ENCODE results near the gene SLC22A17.

The SLC22A17 gene

DNA sequence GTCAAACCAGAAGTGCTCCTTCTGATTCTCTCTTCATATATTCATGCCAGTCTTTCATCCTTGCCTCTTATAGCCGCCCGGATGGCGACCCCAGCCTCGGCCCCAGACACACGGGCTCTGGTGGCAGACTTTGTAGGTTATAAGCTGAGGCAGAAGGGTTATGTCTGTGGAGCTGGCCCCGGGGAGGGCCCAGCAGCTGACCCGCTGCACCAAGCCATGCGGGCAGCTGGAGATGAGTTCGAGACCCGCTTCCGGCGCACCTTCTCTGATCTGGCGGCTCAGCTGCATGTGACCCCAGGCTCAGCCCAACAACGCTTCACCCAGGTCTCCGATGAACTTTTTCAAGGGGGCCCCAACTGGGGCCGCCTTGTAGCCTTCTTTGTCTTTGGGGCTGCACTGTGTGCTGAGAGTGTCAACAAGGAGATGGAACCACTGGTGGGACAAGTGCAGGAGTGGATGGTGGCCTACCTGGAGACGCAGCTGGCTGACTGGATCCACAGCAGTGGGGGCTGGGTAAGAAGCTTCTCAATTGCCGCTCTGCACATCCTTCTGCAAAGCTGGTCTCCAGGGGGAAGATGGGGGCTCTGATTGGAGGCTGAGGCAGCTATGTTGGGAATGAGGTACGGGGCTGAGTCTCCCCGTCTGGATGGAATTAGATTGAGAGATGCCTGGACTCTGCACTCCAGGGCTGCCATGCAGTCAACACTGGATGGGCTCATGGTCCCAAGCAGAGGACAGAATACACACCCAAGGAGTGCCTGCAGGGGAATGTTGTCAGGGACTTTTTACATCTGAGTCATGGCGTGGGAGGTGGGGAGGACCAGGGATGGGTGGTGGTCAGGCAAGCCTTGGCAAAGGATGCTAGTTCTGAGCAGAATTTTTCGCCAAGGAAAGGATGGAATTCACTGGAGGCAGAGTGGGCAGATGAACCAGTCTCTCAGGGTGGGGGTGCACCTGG is 44.7 kb downstream of the SLC22A17 start:
- no peak for DNase-seq (ENCODE audit: low read depth)

DNA sequence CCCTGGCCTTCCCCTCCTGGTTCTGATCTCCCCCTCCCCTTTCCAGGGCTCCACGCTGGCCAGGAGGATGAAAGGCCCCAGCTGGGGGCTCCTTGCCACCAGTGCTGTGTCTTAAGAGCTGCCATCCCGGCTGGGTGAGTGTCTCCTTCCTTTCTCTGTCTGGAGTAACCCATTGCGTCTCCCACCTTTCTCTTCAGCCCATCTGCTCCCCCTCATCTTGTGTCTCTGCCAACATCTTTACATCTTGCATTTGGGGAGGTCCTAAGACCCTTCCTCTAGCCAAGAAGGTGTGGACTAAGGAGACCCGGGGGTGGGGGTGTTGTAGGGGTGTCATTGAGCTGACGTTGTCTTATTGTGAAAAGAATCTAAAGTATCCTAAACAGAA is 45.5 kb downstream of the SLC22A17 start:
- no peak for DNase-seq (ENCODE audit: low read depth)

DNA sequence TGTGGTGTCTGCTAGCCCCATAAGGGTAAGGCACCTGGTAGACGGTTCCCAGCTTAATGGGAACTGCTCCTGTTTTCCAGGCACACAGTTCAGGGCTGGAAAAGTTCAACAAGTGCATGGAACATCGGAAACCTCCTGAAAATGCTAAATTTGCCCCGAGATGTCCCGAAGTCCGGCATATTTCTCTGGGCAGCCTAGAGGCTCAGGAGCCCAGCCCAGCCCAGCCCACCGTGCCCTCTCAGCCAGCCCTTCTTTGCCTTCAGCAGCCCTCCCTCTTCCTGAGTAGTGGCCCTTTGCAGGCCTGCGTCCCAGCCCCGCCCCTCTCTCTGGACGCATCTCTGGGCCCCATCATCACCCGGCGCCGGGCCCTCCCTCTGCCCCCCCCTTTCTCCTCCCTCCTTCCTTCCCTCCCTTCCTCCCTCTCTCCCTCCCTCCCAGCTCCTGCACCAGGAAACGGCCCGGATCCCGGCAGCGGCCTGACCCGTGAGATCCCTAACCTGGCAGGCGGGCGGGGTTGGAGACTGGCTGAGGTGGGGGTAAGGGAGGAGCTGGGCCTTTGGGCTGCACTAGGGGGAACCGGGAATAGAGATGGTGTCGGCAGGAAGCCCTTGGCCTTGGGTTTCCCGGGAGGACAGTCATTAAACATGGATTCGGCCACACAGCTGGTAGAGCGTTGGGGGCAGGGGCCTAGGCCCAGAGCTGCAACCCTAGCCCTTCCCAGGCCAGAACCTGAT is 46.1 kb downstream of the SLC22A17 start, which contains the start of gene BCL2L2:
Gene BCL2L2 (plus strand): TSS at position 422 of the 734 bp plus-strand sequence. CDS start 935 bp downstream, outside the sequence.
- no peak for DNase-seq (ENCODE audit: low read depth)

DNA sequence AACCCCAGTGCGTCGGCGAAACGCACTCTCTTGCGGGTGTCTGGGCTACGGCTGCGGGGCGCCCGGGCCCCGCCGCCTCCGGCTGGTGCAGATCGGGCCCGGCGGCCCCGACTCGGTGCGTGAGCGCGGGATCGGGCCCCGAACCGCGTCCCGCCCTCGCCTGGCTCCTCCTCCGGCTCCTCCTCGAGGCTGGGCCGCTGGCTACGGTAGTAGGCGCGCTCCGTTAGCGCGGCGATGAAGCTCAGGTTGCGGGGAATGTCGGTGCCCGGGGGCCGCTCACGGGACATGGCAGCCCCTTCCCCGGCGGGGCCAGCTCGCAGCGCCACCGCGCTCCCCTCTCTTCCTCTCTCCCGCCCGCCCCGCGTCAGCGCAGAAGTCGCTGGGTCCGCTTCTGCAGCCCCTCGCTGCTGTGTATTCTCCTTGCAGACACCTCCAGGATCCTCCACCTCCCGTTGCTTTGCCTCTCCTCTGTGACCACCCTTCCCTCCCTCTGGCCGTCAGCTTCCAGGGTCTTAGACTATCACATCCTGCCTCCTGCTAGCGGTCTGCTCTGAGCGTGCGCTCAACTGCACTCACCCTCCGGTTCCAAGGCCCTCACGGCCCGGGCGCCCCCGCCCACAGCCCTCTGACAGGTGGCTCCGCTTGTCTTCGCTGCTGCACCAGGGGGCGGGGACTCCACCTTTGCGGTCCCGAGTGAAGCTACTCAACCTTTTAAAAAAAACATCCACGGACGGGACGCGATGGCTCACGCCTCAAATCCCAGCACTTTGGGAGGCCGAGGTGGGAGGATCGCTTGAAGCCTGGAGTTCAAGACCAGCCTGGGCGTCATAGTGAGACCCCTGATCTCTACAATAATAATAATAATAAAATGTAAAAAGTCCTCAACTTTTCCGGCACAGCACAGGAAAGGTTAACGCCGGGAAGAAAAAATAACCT is 50.1 kb downstream of the SLC22A17 start, which contains the start of gene PPP1R3E:
Gene PPP1R3E (minus strand): TSS at position 570 of the 936 bp plus-strand sequence. CDS start 283 bp downstream, at position 287.
- DNase-seq (ENCODE audit: low read depth), result peak; percentile 80

DNA sequence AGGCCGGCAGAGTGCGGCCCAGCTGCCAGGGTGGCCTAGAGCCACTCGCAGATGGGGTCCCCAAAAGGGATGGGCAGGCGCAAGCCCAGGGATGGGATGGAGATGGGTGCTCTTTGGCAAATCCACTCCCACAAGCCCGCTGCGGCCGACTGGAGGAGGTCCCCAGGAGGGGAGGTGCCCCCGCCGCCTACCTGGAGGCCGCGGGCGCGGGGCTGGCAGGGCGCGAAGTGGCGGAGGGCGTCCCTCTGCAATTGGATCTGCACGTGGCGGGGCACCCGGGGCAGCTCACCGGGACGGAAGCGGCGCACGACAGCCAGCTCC is 50.8 kb downstream of the SLC22A17 start:
- no peak for DNase-seq (ENCODE audit: low read depth)

DNA sequence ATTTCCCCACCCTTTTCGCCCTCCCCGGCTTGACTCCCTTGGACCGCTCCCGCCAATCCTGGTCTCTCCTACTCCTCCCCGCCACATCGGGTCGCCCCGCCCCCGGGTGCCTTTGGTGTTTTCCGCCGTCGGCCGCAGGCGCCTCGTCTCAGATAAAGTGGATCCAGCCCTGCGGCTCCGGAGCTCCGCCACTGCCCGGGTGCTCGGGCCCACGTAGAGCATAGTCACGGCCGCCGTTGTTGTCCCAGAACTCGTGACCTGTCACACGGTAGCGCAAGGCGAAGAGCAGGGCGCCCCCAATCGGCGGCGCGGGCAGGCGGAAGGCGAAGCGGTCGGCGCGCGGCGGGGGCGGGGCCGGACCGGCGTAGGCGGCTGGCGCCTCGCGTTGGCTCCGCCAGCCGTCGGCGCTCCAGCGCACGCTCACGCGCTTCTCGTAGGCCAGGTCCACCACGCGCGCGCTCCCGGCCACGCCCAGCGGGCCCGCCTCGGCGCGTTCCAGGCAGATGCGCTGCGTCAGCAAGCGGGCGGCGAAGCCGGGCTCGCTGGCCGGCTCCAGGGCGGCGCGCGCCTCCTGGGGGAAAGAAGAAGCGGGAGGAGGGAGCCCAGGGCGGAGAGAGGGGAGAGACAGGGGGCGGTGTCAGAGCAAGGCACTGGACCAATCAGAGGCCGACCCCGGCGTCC is 51.3 kb downstream of the SLC22A17 start:
- peak; percentile 97 for DNase-seq (ENCODE audit: low read depth)

DNA sequence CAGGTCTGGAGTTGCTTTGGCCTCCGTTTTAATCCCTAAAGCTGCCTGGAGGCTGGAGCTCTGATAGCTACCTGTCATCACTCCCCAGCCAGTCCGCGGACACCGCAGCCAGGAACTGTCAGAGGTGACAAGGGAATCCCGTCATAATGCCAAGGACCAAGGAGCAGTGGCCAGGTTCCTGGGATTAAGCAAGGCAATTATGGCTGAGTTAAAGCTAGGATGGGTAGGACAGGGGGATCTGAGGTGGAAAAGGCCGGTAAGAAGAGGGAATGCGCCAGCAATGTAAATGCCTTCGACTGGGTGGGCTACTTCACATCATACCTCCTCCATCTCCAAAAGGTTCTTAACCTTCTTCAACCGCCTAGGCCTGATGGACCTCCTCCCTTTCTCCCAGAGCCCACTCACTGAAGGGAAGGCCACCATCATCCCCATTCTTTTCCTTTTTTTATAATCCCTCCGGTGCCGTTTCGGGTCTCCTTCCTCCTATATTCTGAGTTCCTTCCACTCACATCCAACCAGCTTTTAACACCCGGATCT is 51.9 kb downstream of the SLC22A17 start:
- no peak for DNase-seq (ENCODE audit: low read depth)

DNA sequence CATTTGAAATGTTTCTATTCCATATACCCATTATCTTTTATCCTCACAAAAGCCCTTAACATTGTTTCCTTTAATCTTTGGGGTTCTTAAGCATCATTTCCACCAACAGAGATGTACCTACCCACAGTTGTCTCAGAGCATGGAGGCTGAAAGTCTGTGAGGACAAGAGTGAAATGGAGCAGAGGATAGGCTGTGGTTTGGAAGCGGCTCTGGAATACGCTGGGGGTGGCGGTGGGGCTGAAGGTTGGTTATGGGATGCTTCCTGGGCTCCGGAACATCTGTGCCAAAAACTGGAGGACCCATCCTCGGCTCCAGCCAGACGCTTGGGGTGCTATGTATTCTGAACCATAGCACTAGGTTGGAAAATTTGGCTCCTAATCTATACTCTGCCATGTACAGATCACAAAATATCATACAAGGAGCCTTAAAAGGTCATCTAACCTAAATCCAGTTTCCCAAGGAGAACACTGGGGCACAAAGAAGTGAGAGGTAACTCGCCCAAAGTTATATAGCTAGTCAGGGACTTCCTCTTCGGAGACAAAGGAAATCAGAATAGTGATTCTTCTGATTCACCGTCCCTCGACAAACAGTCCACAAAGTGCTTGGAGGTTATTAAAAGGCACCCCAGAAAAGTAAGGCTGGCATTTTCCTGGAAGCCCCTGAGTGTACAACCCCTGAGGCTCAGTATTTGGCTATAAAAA is 52.6 kb downstream of the SLC22A17 start:
- DNase-seq (ENCODE audit: low read depth), result no peak

DNA sequence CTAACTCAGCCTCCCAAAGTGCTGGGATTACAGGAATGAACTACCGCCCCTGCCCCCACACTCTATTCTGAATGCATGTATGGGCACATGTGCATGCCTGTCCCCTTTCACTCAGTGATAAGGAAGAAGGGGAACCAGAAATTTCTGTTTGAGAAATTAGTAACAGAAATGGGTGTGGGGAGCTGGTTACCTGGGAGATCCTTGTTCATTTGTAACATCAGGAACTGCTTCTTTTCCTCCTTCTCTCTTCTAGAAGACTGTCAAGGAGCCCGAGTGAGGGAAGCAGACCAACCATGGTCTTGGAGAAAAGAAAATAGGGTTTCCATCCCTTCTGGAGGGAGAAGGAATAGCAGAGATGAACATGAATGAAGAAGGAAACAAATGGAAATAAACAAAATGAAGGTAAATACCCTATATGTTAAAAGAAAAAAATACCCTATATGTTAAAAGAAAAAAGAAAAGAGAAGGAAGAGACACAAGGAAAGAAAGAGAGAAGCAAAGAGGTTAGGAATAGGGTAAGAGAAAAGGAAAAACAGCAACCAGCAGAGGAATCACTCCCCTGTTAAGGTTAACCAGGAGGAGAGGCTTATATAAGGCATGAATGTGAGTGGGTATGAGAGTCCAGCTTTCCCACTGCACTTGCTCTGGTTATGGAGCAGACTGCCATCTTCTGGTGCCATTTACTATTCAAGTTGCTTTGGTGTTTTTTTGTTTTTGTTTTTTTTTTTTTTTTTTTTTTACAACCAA is 53.3 kb downstream of the SLC22A17 start:
- DNase-seq (ENCODE audit: low read depth), result no peak

DNA sequence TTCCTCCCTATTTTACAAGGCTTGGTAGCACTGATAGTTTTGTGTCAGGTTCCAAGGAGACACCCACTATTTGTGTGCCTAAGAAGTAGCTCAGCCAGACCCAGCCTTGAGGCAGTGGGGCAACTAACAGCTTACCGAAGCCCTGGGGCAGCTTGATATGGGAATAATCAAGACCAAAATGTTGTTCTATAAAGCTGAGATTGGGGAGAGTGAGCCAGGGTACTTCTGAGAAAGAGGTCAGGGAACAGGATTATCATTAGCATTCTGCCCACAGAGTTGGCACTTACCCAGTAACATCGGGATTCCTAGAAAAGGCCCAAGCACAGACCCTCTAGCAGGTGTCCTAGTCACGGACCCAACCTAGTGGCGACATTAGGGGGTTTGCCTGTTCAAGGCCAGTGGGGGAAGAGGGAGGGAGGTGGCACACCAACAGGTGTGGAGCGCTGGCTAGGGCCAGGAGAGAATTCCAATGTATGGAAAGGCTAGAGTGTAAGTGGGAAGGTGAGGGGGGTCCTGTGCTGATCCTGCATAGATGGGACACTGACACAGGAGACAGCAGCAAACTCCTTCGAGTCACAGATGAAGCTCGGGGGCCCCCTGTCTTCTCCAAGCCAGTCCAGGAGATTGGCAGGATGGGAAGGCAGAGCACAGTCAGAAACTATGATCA is 54.9 kb downstream of the SLC22A17 start:
- no peak for DNase-seq (ENCODE audit: low read depth)

DNA sequence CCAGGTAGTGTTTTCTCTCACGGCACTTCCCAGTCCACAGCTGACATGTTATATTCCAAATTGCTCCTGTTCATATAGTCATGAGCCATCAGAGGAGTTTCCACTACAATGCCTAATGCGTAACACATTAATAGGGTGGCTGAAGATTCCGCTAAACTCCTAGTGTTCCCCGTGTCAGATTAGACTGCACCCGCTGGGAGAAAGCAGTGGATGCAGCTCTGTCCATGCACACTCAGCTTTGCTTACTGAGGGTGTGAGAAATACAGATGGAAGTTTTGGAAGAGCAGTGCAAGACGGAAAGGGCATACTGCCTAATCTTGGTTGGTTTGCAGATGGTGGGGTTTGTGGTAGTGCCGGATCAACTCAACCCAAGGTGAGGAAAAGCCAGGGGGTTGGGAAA is 55.6 kb downstream of the SLC22A17 start:
- no peak for DNase-seq (ENCODE audit: low read depth)
